ENCODE measurements around the gene IGLL5. TPM values are rescaled to one million over a fixed set of nuclear protein-coding genes. Genes with fewer than 3 reads are reported as not detected.
"Not testable (repeated sequence)": the region's sequence is repeated elsewhere in the genome, so short reads cannot be mapped to it uniquely, and the experiment has no call there.

IGLL5 gene
- total and polyA plus RNA-seq, 5 donors from 2014 or later: 0.27 to 1.4 (median 0.39) TPM; not detected in 2

DNA sequence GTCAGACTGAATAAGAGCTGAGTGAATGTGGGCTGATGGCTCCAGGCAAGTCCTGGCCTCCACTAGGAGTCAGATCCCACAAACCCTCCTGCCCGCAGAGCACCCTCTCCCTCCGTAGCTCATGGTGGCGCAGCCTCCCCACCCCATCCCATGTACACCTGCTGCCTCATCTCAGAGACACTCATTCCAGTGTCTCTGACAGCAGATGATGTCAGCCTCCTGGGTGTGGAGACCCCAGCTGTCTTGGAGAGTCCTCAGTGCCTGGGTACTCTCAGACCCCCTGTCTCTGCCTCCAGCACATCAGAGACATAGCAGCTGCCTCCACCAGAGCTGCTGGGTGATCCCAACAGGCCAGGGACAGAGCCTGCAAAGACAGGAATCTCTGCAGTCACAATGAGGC lies 9.5 kb downstream of the IGLL5 start:
- peaks cover 19% of the 10 kb centered on the region for H3K27me3 Mint-ChIP-seq
- no peak overlapping the region for H3K27ac Mint-ChIP-seq
- ATAC-seq (ENCODE audit: low read depth in 2 of 2) (no peak), DNase-seq (no peak)
- Histone ChIP-seq H3K4me3 (ENCODE audit: low read depth, low read length) (no peak overlapping the region), H3K4me1 (ENCODE audit: control insufficient read depth, insufficient read depth, low read length, poor library complexity, severe bottlenecking) (no peaks in the 10 kb centered on the region), H3K36me3 (ENCODE audit: control insufficient read depth, insufficient read depth, low read length) (no peaks in the 10 kb centered on the region), H3K27ac (ENCODE audit: insufficient read depth, low read length, poor library complexity, severe bottlenecking) (no peak overlapping the region), H3K9me3 (ENCODE audit: control insufficient read depth in 2 of 2, low read length in 2 of 2) (no peaks in the 10 kb centered on the region), H3K27me3 (ENCODE audit: control insufficient read depth, insufficient read depth, low read length) (no peaks in the 10 kb centered on the region)
- peaks cover 0 to 4% (median 0%) of the 10 kb centered on the region in 7 donors for H3K9me3 Mint-ChIP-seq
- no peak overlapping the region for H3K4me3 Mint-ChIP-seq
- H3K4me1 Mint-ChIP-seq: no peaks in the 10 kb centered on the region
- H3K36me3 Mint-ChIP-seq: no peaks in the 10 kb centered on the region

DNA sequence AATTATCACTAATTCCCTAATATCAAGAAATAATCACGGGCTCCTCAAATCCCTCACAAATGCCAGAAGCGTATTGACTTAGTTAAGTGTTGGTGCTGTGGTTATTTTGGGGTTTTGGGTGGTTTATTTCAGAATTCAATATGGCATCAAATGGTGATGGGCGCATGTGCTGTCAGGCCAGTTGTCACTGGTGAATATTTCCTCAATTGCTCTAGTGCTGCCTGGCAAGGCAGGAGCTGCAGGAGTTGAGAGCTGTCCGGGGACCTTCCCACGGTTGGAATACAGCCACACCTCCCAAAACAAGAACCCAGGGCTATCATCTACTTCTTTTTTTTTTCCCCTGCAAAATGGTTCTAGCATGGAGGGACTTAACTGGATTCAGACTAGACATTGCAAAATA lies 10.3 kb downstream of the IGLL5 start:
- no peaks in the 10 kb centered on the region for H3K36me3 ChIP-seq (ENCODE audit: control insufficient read depth, insufficient read depth, low read length)
- no peak overlapping the region for H3K27ac ChIP-seq (ENCODE audit: insufficient read depth, low read length, poor library complexity, severe bottlenecking)
- ATAC-seq (ENCODE audit: low read depth in 2 of 2) (no peak), DNase-seq (no peak)
- no peaks in the 10 kb centered on the region for H3K4me1 ChIP-seq (ENCODE audit: control insufficient read depth, insufficient read depth, low read length, poor library complexity, severe bottlenecking)
- Mint-ChIP-seq H3K27ac (peak overlapping the region in 1 of 3 donors; percentile 42), H3K27me3 (peaks cover 15% of the 10 kb centered on the region), H3K4me3 (no peak overlapping the region), H3K9me3 (peaks cover 0 to 3% (median 0%) of the 10 kb centered on the region in 7 donors), H3K36me3 (no peaks in the 10 kb centered on the region), H3K4me1 (no peaks in the 10 kb centered on the region)
- H3K4me3 ChIP-seq (ENCODE audit: low read depth, low read length): no peak overlapping the region
- H3K27me3 ChIP-seq (ENCODE audit: control insufficient read depth, insufficient read depth, low read length): no peaks in the 10 kb centered on the region
- no peaks in the 10 kb centered on the region for H3K9me3 ChIP-seq (ENCODE audit: control insufficient read depth in 2 of 2, low read length in 2 of 2)

DNA sequence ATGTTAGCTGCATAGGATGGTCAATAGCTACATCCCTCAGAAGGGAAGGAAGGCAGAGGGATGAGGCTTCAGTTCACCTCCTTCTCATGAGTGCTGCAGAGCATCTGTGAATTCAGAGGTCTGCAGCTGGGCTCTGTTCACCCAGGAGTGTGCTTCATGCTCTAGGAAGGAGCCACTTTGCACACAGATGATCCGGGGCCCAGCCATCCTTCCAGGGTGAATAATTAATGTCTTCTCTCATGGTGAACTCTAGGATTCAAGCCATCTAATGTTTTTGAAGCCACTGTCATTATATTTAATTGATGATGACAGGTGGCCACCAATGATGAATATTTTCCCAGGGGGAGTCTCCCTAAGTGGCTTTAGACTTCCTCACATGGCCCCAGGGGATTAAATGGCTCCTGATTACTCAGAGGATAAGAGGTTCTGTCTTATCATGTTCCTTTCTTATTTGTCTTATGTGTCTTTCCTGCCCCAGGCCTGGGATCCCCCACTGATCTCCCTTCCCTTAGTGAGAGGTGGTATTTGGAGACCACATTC lies 10.9 kb downstream of the IGLL5 start:
- peaks cover 15% of the 10 kb centered on the region for H3K27me3 Mint-ChIP-seq
- not testable (repeated sequence) for H3K4me1 Mint-ChIP-seq; H3K4me3 Mint-ChIP-seq; H3K4me1 ChIP-seq (ENCODE audit: control insufficient read depth, insufficient read depth, low read length, poor library complexity, severe bottlenecking); H3K36me3 ChIP-seq (ENCODE audit: control insufficient read depth, insufficient read depth, low read length); H3K27me3 ChIP-seq (ENCODE audit: control insufficient read depth, insufficient read depth, low read length); H3K4me3 ChIP-seq (ENCODE audit: low read depth, low read length); H3K27ac ChIP-seq (ENCODE audit: insufficient read depth, low read length, poor library complexity, severe bottlenecking); H3K9me3 ChIP-seq (ENCODE audit: control insufficient read depth in 2 of 2, low read length in 2 of 2); ATAC-seq (ENCODE audit: low read depth in 2 of 2); DNase-seq; H3K27ac Mint-ChIP-seq; H3K9me3 Mint-ChIP-seq; H3K36me3 Mint-ChIP-seq

DNA sequence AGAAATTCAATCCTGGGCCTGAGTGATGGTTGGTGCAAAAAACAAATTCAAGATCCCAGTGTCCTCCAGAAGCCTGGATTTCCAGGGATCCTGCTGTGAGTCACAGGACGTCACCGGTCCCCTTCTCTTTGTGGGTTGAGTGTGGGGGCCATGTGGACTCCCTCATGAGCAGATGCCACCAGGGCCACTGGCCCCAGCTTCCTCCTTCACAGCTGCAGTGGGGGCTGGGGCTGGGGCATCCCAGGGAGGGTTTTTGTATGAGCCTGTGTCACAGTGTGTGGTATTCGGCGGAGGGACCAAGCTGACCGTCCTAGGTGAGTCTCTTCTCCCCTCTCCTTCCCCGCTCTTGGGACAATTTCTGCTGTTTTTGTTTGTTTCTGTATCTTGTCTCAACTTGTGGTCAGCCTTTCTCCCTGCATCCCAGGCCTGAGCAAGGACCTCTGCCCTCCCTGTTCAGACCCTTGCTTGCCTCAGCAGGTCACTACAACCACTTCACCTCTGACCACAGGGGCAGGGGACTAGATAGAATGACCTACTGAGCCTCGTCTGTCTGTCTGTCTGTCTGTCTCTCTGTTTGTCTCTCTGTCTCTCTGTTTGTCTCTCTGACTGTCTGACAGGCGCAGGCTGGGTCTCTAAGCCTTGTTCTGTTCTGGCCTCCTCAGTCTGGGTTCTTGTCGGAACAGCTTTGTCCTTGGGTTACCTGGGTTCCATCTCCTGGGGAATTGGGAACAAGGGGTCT lies 11.9 kb downstream of the IGLL5 start:
- H3K36me3 Mint-ChIP-seq, H3K4me3 Mint-ChIP-seq, H3K4me1 Mint-ChIP-seq: not testable (repeated sequence)

DNA sequence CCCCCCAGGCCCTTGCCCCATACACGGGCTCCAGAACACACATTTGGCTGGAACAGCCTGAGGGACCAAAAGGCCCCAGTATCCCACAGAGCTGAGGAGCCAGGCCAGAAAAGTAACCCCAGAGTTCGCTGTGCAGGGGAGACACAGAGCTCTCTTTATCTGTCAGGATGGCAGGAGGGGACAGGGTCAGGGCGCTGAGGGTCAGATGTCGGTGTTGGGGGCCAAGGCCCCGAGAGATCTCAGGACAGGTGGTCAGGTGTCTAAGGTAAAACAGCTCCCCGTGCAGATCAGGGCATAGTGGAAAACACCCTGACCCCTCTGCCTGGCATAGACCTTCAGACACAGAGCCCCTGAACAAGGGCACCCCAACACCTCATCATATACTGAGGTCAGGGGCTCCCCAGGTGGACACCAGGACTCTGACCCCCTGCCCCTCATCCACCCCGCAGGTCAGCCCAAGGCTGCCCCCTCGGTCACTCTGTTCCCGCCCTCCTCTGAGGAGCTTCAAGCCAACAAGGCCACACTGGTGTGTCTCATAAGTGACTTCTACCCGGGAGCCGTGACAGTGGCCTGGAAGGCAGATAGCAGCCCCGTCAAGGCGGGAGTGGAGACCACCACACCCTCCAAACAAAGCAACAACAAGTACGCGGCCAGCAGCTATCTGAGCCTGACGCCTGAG lies 13.1 kb downstream of the IGLL5 start:
- not testable (repeated sequence) for H3K9me3 Mint-ChIP-seq; H3K4me3 Mint-ChIP-seq; H3K36me3 Mint-ChIP-seq; DNase-seq; H3K27ac ChIP-seq (ENCODE audit: insufficient read depth, low read length, poor library complexity, severe bottlenecking); H3K36me3 ChIP-seq (ENCODE audit: control insufficient read depth, insufficient read depth, low read length); H3K27me3 Mint-ChIP-seq; H3K27ac Mint-ChIP-seq; H3K4me3 ChIP-seq (ENCODE audit: low read depth, low read length); H3K4me1 ChIP-seq (ENCODE audit: control insufficient read depth, insufficient read depth, low read length, poor library complexity, severe bottlenecking); H3K27me3 ChIP-seq (ENCODE audit: control insufficient read depth, insufficient read depth, low read length); ATAC-seq (ENCODE audit: low read depth in 2 of 2); H3K9me3 ChIP-seq (ENCODE audit: control insufficient read depth in 2 of 2, low read length in 2 of 2); H3K4me1 Mint-ChIP-seq

More for the DNA sequence above, 11.9 kb downstream of the IGLL5 start:
- H3K27ac ChIP-seq (ENCODE audit: insufficient read depth, low read length, poor library complexity, severe bottlenecking); H3K9me3 Mint-ChIP-seq; H3K27me3 ChIP-seq (ENCODE audit: control insufficient read depth, insufficient read depth, low read length); H3K4me1 ChIP-seq (ENCODE audit: control insufficient read depth, insufficient read depth, low read length, poor library complexity, severe bottlenecking); H3K9me3 ChIP-seq (ENCODE audit: control insufficient read depth in 2 of 2, low read length in 2 of 2); H3K4me3 ChIP-seq (ENCODE audit: low read depth, low read length); DNase-seq; ATAC-seq (ENCODE audit: low read depth in 2 of 2); H3K27ac Mint-ChIP-seq; H3K36me3 ChIP-seq (ENCODE audit: control insufficient read depth, insufficient read depth, low read length): not testable (repeated sequence)
- peaks cover 14% of the 10 kb centered on the region for H3K27me3 Mint-ChIP-seq

DNA sequence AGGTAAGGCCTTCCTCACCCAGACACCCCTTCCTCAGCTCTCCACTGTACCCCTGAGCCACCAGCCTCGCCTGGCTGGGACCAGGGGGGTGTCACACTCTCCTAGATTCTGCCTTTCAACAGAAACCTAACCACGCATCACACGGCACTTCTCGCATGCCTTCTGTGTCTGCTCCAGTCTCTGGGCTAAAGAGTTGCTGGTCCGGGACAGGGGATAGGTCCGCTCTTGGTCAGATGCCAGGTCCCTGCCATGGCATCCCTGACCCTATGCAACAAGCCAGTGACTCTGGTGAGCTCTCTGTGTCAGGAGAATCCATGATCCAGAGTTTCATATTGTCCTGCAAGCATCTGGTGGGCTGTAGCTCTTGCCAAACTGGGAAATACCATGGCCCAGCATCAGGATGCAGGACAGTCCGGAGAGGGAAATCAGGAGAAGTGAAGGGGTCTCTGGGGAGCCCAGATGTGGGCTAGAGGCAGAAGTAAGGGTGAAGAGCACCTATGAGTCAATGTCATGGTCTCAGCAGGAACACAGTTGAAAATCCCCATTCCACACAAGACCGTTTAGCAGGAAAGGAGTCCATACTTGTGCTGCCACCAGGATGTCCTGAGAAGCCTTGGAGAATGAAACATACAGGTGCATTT lies 14.1 kb downstream of the IGLL5 start:
- Mint-ChIP-seq H3K27me3 (no peaks in the 10 kb centered on the region), H3K4me3 (no peak overlapping the region), H3K9me3 (peaks cover 0 to 2% (median 0%) of the 10 kb centered on the region in 7 donors), H3K4me1 (no peaks in the 10 kb centered on the region), H3K36me3 (no peaks in the 10 kb centered on the region), H3K27ac (no peak overlapping the region)
- Histone ChIP-seq H3K9me3 (ENCODE audit: control insufficient read depth in 2 of 2, low read length in 2 of 2) (no peaks in the 10 kb centered on the region), H3K27ac (ENCODE audit: insufficient read depth, low read length, poor library complexity, severe bottlenecking) (no peak overlapping the region), H3K27me3 (ENCODE audit: control insufficient read depth, insufficient read depth, low read length) (no peaks in the 10 kb centered on the region), H3K36me3 (ENCODE audit: control insufficient read depth, insufficient read depth, low read length) (no peaks in the 10 kb centered on the region), H3K4me3 (ENCODE audit: low read depth, low read length) (no peak overlapping the region), H3K4me1 (ENCODE audit: control insufficient read depth, insufficient read depth, low read length, poor library complexity, severe bottlenecking) (no peaks in the 10 kb centered on the region)
- ATAC-seq (ENCODE audit: low read depth in 2 of 2) (peak in 1 of 2 donors; percentile 17), DNase-seq (no peak)

DNA sequence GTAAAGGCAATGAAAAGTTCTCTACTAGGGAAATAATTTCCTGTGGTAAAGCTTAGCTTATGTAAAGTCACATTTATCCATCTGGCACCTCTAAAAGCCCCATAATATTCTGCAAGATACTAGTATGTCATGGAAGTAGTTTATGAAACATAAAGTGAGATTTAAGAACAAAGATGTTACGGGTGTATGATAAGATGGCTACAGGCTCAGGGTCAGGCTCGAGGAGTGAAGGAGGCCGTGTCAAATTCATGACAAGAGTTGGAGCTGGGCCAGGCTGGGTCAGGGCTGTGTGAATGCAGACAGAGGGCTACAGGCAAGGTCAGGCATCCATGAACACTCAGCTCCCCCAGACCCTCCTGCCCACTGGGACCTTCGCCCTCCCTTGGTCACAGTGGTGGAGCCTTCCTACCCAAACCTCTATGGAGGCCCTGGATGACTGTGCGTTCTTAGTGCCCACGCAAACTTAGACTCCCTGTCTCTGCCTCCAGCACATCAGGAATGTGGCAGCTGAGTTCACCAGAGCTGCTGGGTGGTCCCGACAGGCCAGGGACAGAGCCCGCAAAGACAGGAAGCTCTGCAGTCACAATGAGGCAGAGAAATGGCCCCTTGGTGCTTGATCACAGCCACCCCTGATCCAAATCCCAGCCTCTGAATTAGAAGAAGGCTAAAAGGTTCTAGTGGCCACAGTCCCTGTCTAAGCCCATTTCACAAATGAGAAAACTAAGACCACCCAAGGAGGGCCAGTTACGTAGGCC lies 14.8 kb downstream of the IGLL5 start:
- Mint-ChIP-seq H3K9me3 (peaks cover 0 to 2% (median 0%) of the 10 kb centered on the region in 7 donors), H3K36me3 (no peaks in the 10 kb centered on the region), H3K27me3 (no peaks in the 10 kb centered on the region), H3K4me3 (no peak overlapping the region), H3K27ac (no peak overlapping the region), H3K4me1 (no peaks in the 10 kb centered on the region)
- H3K9me3 ChIP-seq (ENCODE audit: control insufficient read depth in 2 of 2, low read length in 2 of 2): no peaks in the 10 kb centered on the region
- no peak overlapping the region for H3K27ac ChIP-seq (ENCODE audit: insufficient read depth, low read length, poor library complexity, severe bottlenecking)
- H3K36me3 ChIP-seq (ENCODE audit: control insufficient read depth, insufficient read depth, low read length): no peaks in the 10 kb centered on the region
- H3K27me3 ChIP-seq (ENCODE audit: control insufficient read depth, insufficient read depth, low read length): no peaks in the 10 kb centered on the region
- H3K4me1 ChIP-seq (ENCODE audit: control insufficient read depth, insufficient read depth, low read length, poor library complexity, severe bottlenecking): no peaks in the 10 kb centered on the region
- ATAC-seq (ENCODE audit: low read depth in 2 of 2): no peak
- DNase-seq: no peak
- no peak overlapping the region for H3K4me3 ChIP-seq (ENCODE audit: low read depth, low read length)

Measured in CD4-positive, CD25-positive, alpha-beta regulatory T cell (primary cell).